ENCODE data around the gene RASAL3.

- TF ChIP-seq FOS (IDR thresholded peaks at IDR 0.05; ENCODE audit: low read depth, low read length), result no peak
- no peak for TF ChIP-seq CTCF (conservative IDR thresholded peaks at IDR 0.05; ENCODE audit: low read depth, low read length)
- no peak for TF ChIP-seq POLR2A (IDR thresholded peaks at IDR 0.05; ENCODE audit: low read depth, low read length)
These were observed 24.3 kb upstream of the RASAL3 start for GRCh38 chr19:15488489-15489226.
